ENCODE results near the gene RNPS1.

DNA sequence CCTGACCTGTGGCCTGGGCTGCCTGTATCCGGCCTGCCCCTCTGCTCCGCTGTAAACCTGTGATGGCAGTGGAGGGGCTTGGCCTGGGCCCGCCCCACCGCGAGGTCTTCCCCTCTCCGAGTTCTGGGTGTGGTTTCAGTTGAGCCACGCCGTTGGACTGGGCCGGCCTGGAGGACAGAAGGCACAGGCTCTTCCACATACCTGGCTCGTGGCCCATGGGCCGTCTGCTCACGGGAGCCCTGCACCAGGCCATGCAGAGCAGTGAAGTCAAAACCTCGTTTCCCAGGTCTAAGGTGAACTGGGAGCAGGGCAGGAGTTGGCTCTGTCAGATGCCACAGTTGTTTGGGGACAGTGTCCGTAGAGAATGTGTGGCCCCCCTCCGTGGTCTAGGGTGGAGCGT lies 5.6 kb upstream of the RNPS1 start:
- TF ChIP-seq POLR2A (IDR thresholded peaks at IDR 0.05; ENCODE audit: low read depth, low read length) = no peak
- no peak for TF ChIP-seq POLR2AphosphoS5 (IDR thresholded peaks at IDR 0.05; ENCODE audit: low read depth, low read length)

Measured in GM12892 (cell line).